Stimulated activated CD4-positive, alpha-beta T cell treated with anti-CD3 and anti-CD28 coated beads, Interleukin-12 subunit alpha, Interleukin-12 subunit beta, amount 100 ng/mL, for 48 hours (primary cell): ENCODE measurements around the gene PPP6R3.
"Not testable (repeated sequence)": the region's sequence is repeated elsewhere in the genome, so short reads cannot be mapped to it uniquely, and the experiment has no call there.

ENCODE experiments used
- DNase-seq, 3 donors: peaks; one replicate each; pipeline ENCODE4 v3.0.0-alpha.2; 2020; ENCODE audit warnings: low read depth in 2 of 3, low spot score in 1 of 3

Gene PPP6R3

DNA sequence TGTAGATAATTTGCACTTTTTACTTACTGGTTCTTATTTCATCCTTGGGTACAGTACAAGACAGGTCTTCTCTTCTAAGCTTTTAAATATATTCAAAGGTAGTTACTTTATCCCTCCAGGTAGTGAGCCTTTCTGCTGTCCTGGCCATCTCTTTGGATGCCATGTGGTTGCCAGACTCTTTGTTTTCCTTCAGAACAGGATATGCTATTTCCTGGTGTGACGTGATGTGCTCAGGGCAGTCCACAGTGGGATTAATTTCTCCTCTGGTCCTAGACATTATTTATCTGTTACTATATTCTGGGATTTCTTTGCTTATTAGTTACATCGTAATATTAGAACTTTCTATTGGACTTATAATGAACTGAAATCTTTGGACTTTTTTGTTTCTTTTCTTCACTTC lies 63.7 kb downstream of the PPP6R3 start:
- no peak for DNase-seq

DNA sequence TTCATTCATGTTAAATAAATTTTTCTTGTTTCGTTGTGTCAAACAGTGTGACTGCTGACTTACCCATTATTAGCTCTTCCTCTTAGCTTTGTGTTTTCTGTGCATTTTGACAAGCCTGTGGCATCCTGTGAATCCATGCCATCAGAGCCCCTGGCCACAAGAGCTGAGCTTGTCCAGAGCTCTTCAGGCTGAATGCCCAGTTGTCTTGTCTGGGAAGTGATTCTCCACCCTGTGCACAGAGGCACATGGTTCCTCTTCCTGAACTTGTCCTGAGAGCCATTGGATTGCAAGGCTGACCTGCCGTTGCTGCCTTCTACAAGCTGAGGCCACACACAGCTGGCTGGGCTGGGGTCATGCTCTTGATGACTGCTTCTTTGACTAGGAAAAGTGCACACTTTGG lies 64.1 kb downstream of the PPP6R3 start:
- no peak for DNase-seq

DNA sequence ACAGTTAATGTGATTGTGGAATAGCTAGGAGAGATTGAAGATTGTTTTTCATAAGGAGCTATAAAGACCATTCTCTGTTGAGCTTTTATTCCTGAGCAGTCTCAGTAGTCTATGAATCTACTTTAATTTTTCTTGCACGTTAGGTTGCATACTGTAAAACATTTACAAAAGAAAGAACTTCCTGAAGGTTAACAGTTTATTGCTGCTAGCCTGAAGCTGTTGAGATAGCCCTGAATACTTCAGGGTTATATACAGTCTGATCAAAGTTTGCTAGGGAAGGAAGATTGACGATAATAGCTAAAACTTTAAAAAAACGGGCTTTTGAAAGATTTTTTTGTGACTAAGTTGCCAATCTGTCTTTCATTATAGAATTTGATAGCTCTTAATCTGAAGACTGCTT lies 64.8 kb downstream of the PPP6R3 start:
- no peak for DNase-seq

DNA sequence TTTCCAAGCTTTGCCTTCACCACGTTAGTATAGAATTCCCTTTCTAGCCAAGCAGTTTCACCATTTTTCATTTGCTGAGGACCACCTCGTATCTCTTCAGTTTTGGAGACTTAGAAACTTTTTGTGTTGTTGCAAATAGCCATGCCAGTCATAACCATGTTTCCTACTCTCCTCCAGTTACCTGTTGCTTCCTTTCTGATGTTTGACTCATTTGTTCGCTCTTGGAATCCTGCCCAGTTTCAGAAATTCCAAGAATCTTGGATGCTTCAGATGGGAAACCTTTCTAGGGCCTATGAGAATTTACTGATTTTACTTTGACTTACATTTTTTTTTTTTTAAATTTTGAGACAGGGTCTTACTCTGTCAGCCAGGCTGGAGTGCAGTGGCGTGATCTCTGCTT lies 65.4 kb downstream of the PPP6R3 start:
- DNase-seq = no peak

DNA sequence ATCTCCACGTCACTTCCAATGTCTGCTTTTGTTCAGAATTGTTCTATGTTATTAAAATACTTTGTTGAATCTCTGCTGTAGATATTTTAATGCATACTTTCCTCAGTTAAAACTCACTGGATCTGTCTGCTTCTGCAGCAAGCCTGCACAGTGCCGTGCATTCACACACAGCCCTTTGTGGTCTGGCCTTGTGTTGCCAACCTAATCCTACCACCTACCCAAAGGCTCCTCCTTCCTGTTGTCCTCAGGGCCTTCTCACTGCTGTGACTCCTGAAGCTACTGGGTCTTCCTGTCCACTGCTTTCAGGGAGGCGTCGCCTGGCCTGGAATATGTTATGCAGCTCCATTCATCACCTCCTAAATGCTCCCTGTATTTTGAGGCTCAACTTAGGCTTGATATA lies 67.0 kb downstream of the PPP6R3 start:
- DNase-seq = no peak

DNA sequence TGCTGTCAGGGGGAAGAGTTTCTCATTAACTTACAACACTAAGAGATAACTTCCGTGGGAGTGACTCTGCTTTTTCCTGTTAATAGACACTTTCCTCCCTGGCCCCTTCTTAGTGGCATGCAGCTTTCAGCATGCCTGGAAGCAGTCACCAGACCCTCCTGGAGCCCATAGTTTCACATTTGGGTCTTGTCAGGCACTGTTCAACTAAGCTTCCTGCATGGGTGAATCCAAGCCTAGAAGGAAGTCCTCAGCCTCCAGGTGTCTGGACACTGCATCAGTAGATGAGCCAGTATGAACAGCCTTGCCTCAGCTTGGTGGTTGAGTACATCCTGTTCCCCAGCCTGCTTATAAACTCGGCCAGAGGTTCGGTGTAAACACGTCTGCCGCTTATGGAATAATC lies 68.1 kb downstream of the PPP6R3 start:
- DNase-seq = no peak

DNA sequence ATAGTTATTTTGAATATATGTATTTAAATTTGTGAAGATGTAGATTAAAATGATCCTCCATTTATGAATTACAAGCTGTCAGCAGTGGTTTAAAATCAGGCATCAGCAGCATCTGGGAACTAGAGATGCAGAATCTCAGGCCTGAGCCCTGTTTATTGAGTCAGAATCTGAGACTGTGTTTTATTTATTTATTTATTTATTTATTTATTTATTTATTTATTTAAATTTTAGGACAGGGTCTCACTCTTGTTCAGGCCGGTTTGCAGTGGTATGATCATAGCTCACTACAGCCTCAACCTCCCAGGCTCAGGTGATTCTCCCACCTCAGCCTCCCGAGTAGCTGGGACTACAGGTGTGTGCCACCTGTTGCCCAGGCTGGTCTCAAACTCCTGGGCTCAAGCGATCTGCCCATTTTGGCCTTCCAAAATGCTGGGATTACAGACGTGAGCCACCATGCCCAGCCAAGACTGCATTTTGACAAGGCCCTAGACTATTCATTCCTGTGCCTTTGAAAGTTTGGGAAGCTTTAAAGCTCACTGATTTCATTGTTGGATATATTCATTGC lies 70.7 kb downstream of the PPP6R3 start:
- no peak for DNase-seq

DNA sequence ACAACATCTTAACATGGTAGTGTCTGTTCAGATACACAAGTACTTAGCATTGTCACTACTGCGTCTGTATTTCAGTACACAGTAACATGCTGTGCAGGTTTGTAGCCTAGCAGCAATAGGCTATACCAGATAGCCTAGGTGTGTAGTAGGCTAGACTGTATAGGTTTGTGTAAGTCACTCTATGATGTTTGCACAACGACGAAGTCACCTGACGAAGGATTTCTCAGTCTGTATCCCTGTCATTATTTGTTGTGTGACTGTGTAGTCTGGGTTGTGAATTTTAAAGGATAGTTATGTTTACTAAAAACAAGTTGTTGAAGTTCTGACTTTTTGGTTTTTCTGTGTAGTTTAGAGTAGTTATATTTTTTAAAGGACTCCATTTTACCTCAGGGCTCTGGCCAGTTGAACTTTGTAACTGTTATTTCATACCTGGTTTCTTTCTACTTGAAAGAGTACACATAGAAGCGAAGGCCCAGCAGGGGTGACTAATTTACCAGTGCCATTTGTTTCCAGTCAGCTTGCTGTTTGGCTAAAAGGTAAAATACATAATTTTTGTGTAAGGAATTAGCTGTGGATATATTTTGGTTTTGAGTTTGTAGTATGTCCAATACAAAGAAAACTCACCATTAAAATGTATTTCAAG lies 72.3 kb downstream of the PPP6R3 start:
- no peak for DNase-seq

DNA sequence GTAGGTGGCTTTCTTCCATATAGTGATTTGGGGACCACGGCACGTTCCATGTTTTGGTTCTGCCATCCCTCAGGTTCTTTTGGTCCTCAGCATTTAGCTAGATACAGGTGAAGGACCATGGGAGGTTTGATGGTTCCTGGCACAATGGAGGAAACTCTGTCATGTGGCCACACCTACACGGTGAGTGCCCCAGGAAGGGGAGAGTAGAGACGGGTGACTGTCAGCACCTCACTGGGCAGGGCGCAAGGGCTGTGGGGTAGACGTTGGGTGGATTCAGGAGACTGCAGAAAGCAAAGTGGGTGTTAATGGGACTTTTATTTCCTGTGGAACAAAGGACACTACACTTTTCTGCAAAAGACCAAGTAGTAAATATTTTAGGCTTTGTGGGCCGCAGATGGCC lies 73.4 kb downstream of the PPP6R3 start:
- DNase-seq = no peak

DNA sequence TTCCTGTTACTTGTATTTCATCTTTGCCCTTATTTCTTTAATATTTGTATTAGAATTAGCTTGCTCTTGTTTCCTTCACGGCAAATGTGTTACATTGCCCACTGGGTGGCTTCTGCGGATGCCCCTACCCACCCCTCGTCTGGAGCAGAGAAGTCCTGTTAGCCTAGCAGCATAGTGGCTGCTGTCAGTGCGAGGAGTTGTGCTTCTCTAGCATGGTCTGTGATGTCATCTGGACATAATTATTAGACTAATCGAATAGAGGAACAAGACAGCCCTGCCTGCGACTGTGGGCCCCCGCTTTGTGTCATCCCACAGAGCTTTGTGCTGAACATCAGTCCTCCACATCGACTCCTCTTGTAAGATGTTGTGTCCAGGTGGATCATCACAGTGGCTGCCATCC lies 74.5 kb downstream of the PPP6R3 start:
- no peak for DNase-seq

DNA sequence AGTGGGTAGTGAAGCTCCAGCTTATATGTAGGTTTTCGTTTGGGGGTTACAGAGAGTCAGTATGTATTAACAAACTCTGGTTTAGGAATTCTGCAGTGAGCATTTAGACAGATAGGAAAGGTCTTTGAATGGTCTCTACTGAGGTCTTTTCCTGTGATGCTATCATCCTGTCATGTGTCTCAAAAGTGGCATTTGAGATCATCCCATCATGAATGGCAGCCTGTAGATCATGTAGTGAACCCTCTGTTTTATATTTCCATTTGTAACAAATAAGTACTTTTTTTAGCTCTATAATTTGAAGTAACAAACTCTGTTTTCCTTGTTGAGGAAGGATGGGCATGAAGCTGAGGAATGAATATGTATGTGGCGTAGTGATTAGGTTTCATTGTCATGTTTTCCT lies 76.2 kb downstream of the PPP6R3 start:
- DNase-seq = no peak

DNA sequence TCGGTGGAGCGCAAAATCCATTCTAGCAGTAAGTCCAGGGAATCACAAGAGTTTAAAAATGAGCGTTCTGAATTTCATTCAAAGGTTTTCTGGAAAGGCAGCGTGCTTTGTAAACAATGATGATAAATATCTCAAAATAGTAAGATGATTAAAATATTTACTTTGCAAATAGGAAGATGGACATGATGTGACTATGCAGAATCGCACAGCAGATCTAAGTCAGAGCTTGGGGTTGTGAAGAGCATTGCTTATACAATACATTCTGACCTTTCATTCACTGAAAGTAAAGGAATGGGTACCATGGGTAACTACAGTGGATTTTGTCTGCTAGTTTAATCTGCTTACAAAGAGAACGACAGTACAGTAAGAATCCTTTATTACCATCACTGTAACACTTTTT lies 77.5 kb downstream of the PPP6R3 start:
- no peak for DNase-seq

DNA sequence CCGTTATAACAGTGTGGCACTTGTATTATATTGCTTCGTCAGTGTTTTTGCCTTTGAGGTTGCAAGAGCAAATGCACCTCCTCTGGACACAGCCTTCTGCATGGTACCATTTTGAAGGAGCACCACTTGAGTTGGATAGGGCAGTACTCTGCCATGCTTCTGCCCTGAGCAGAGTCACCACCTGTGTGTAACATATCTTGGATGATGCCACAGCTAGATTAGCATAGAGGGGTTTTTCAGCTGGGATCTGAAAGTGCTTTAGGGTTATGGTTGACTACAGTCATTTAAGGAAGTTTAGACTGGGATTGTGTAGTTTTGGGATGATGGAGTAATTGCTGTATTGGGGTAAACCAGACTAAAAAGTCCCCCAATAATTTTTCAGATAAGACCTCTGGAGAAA lies 78.8 kb downstream of the PPP6R3 start:
- DNase-seq = no peak

DNA sequence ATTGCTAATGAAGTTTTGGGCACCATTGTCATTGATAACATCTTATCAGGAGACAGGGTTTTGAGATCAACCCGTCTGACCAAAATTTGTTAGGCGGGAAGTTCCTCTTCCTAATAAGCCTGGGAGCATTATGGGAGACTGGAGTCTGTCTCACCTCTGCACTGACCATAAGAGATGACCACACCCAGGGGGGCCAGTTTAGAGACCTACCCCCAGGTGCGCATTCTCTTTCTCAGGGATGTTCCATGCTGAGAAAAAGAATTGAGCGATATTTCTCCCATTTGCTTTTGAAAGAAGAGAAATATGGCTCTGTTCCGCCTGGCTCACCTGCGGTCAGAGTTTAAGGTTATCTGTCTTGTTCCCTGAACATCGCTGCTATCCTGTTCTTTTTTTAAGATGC lies 80.0 kb downstream of the PPP6R3 start:
- not testable (repeated sequence) for DNase-seq

DNA sequence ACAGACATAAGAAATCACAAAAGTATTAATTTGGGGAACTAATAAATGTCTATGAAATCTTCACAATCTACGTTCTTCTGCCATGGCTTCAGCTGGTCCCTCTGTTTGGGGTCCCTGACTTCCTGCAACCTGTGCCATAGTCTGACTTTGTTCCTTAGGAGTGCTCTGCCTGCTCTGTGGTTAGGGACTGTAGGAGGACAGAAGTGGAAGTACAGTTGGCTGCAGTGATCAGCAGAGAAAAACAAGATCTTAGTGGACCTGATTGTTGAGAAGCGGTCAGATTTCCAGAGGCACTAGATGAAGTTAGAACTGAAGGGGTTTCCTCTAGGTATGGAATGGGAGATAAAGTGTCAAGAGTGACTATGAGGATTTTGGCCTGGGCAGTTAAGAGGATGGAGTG lies 80.6 kb downstream of the PPP6R3 start:
- DNase-seq = no peak

DNA sequence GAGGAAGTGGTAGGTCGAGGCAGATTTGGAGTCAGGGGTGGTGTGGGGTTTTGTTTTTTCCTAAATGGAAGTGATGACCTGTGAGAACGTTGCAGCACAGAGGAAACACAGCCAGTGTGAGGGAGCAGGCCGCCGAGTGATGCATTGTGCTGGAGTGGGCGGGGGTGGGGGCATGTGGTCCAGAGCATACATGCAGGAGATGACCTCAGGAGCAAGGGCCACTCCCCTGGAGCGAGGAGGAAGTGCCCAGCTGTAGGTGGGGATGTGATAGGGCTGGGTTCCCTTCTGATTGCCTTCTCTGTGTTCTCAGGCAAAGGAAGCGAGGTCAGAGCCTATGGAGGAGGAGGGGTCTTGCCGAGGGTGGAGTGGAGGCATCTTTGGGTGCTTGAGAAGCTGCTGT lies 81.4 kb downstream of the PPP6R3 start:
- DNase-seq = no peak

DNA sequence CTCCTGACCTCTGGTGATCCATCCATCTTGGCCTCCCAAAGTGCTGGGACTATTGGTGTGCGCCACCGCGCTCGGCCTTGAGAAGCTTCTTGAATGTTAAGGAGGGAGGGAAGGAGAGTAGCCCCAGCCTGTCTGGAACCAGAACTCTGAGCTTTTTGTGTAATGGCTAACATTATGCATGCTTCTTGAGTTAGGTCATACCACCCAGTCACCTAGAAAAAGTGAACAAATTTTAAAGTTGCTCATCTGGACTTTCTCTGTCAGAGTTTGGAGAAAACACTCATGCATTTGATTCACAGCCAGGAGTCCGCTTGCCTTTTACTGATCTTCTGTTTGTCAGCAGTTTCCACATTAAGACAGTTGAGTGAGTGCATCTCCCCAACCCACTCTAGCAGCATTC lies 82.1 kb downstream of the PPP6R3 start:
- DNase-seq = no peak

DNA sequence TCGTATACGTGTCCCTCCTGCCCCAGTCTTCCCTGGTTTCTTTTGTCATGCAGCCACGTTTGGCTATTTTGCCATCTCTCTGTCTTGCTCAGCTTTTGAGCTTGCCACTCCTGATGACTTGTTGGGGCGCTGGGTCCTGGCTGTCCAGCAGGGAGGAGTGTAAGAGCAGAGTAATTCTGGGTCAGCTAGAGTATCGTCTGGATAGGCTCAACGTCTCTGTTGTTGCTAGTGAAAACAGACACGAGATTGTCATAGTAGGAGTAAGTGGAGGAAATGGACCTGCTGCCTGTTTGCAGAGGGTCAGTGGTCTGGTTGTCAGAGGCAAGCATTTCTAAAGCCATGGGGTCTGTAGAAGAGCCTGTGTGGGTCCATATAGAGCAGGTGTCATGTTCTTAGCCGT lies 83.0 kb downstream of the PPP6R3 start:
- DNase-seq = no peak

DNA sequence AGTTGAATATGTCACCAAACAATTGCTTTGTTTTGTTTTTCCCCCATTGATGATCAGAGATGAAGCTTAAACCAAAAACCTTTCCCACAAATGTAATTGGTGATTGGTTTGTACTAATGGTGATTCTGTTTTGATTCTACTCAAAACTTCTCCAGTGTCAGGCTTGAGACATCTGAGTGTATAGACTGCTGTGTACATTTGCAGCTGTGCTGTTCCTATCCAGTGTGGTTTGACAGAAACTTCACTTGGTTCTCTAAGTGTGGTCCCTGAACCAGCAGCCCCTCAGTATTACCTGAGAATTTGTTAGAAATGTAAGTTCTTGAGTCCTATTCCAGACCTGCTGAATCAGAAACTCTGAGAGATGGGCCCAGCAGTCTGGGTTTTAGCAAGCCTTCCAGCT lies 84.8 kb downstream of the PPP6R3 start:
- DNase-seq = no peak

DNA sequence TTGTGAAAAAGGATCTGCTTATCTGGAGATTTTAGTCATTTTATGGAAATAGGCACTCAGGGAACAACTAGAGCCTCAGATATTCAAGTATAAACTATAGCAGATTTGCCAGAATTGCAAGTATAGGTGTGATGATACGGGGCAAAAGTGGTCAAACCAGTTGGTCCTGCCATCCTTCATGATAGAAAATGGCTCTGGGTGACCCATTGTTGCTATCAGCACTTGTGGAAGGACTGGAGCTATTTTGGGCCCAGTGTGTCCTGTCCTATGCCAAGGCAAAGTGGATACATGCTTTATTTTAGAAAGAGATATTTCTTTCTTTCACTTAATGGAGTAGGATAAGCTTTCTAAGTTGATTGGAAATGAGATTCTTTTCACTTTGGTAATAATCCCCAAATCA lies 85.2 kb downstream of the PPP6R3 start:
- DNase-seq = no peak

DNA sequence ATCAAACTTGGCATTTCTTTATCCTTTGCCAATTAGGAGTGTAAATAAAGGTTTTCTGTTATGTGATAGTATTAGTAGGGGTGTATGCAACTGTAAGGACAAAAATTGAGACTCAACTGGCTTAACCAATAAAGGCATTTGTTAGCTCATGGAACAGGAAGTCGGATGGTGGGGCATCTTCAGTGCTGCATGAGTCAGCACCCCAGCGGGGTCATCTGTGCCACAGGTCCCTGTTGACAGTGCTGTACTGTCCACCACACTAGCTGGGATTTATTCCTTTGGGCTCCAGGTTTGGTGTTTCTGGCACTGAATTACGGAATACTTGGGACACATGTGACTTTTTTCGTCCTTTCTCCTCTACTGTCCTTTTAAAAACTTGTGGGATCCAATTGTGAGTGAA lies 86.0 kb downstream of the PPP6R3 start:
- no peak for DNase-seq

DNA sequence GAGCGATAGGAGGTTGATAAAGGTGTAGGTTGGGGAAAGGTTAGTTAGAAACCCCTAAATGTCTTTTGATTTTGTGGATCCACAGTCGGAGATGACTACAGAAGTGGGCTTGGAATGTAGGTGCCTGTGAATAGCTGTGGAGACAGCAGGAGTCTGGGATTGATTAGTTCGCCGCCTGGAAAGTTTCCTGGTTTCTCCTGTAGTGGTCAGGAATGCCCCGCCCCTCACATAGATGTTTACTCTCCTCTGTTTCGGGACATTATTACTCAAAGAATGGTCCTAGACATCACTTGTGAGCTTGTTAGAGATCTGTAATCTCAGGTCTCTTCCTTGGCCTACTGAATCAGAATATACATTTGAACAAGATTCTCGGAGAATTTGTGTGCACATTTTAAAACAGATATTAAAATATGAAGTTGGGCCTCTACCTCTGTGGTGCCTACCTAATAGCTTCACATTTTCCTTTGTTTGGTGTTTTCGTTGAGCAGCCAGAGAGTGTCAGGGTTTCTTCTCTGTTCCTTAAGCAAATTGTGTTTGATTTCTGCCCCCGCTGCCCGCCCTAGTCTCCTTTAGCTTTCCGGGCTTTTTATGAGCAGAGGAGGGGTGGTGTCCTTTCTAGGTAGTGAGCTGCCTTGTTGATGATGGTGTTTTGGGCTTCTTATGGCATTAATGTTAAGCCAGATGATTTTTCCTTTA lies 89.4 kb downstream of the PPP6R3 start:
- DNase-seq = peak in 1 of 3 donors; percentile 11

DNA sequence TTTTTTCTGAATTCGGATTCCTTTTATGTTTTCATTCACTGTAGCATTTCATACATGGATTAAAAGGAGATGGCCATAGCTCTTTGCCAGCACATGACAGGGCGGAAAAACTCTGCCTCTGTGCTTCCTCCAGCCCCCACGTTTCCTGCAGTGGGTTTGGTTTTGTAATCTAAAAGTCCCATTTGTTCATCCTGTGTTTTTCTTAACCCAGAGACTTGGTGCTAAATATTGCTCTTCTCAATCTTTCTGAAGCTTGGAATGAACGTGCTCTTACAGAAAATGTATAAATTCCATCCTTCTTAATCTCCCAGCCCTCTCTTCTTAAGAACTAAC lies 89.9 kb downstream of the PPP6R3 start:
- peak in 2 of 3 donors; percentile 10 to 22 for DNase-seq
